GM19463 (cell line): ENCODE measurements around the gene SLC19A1.

ENCODE experiments used
- ATAC-seq: cut with Tn5 transposase; IDR thresholded peaks from one replicate; pipeline ENCODE4 v1.9.1; 2021; ENCODE audit warnings: mild to moderate bottlenecking, moderate library complexity; ENCODE audit not compliant: unreplicated experiment

The SLC19A1 gene

GRCh38 chr21:45481566-45481965 is 60.7 kb downstream of the SLC19A1 start:
- no peak for ATAC-seq

GRCh38 chr21:45480701-45481500 is 61.3 kb downstream of the SLC19A1 start:
- no peak for ATAC-seq

- ATAC-seq = no peak
Observed at GRCh38 chr21:45479691-45480675, 62.3 kb downstream of the SLC19A1 start.

- no peak for ATAC-seq
Observed at GRCh38 chr21:45478816-45479669, 63.2 kb downstream of the SLC19A1 start.

GRCh38 chr21:45478115-45478801 is 64.0 kb downstream of the SLC19A1 start:
- no peak for ATAC-seq

- ATAC-seq = no peak
Observed at GRCh38 chr21:45477176-45478114, 64.8 kb downstream of the SLC19A1 start.

GRCh38 chr21:45476582-45476981 is 65.7 kb downstream of the SLC19A1 start:
- no peak for ATAC-seq

GRCh38 chr21:45475797-45476570 is 66.3 kb downstream of the SLC19A1 start:
- no peak for ATAC-seq

- no peak for ATAC-seq
Observed at GRCh38 chr21:45475004-45475685, 67.1 kb downstream of the SLC19A1 start.

GRCh38 chr21:45474323-45474950 is 67.8 kb downstream of the SLC19A1 start:
- ATAC-seq = no peak

- no peak for ATAC-seq
Observed at GRCh38 chr21:45473496-45474322, 68.5 kb downstream of the SLC19A1 start.

GRCh38 chr21:45472445-45473365 is 69.5 kb downstream of the SLC19A1 start:
- ATAC-seq = no peak

GRCh38 chr21:45471525-45472221 is 70.6 kb downstream of the SLC19A1 start:
- ATAC-seq = no peak

- ATAC-seq = no peak
Observed at GRCh38 chr21:45470773-45471524, 71.3 kb downstream of the SLC19A1 start.
